ENCODE data around the gene SDCBP2. TPM values are rescaled to one million over a fixed set of nuclear protein-coding genes. Genes with fewer than 3 reads are reported as not detected.

SDCBP2 gene
- total RNA-seq, 1 donor from 2014 or later = not detected

DNA sequence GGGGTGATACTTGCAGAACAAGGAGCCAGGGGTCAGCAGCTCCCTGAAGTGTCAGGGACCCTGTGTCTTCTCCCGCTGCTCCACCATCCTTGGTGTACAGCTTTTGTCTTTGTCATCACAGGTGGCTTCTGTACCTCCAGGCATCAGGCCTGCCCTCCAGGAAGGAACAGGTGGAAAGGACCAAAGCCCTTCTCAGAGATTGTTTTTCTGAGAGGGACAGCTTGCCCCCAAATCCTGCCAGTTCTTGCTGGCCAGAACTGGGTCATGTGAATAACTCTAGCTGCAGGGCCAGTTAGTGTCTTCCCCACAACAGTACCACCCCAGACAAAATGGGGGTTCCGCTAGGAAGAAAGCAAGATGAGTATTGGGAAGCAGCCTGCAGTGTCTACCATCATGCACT is 31.5 kb downstream of the SDCBP2 start:
- Histone ChIP-seq H3K36me3 (peaks cover 7 to 24% of the 10 kb centered on the region in 2 donors), H3K27ac (no peak overlapping the region), H3K4me3 (no peak overlapping the region), H3K9me3 (no peaks in the 10 kb centered on the region), H3K27me3 (no peaks in the 10 kb centered on the region), H3K4me1 (no peaks in the 10 kb centered on the region)
- DNase-seq (ENCODE audit: low spot score in 2 of 2) = no peak
- intact Hi-C loops (cut with DNase I) = no loop called here
- TF ChIP-seq CTCF (IDR thresholded peaks at IDR 0.05) = no peak

DNA sequence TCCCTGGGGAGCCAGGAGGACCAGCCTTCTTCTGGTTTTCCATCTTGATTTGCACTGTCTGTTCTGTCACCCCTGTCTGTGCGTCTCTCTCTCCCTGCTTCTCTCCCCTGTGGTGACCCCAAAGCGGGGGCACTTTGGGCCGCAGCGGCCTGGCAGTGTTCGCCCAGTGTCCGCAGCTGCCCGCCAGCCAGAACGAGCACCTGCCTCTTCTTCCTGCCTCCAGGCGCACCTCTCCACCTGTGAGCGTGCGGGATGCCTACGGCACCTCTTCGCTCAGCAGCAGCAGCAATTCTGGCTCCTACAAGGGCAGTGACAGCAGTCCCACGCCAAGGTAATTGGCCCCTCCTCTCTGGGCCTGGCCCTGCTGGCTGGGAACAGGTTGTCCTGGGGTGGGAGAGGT is 32.0 kb downstream of the SDCBP2 start:
- no peak for TF ChIP-seq CTCF (IDR thresholded peaks at IDR 0.05)
- no peaks in the 10 kb centered on the region for H3K4me1 ChIP-seq
- no peak for DNase-seq (ENCODE audit: low spot score in 2 of 2)
- no peak overlapping the region for H3K27ac ChIP-seq
- intact Hi-C loops (cut with DNase I) = no loop called here
- no peaks in the 10 kb centered on the region for H3K9me3 ChIP-seq
- H3K4me3 ChIP-seq = no peak overlapping the region
- no peaks in the 10 kb centered on the region for H3K27me3 ChIP-seq
- H3K36me3 ChIP-seq = peaks cover 7 to 24% of the 10 kb centered on the region in 2 donors

DNA sequence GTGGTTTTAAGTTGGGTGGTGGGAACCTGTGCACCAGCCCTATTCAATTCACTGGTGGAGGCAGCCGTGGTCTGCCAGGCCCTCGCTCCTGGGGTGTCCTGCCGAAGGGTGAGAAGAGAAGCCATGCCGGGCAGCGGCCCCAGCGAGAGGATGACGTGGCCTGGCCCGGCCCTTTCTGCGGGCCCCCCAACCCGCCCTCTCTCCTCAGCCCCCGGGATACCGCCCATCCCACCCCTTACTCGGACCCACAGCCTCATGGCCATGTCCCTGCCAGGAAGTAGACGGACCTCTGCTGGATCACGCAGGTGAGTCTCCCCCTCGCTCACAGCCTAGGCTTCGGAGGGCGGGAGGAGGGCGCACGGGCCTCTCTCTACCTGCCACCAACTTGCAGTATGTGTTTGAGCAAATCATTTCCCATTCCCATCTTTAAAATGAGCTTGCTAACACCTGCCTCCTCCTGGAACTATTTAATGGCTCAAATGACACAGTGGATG is 32.8 kb downstream of the SDCBP2 start:
- no peaks in the 10 kb centered on the region for H3K4me1 ChIP-seq
- no peak for DNase-seq (ENCODE audit: low spot score in 2 of 2)
- intact Hi-C loops (cut with DNase I) = no loop called here

GRCh38 chr20:1295276-1295930 is 33.5 kb downstream of the SDCBP2 start:
- no peaks in the 10 kb centered on the region for H3K4me1 ChIP-seq
- no peak for TF ChIP-seq CTCF (IDR thresholded peaks at IDR 0.05)
- H3K36me3 ChIP-seq = peaks cover 7 to 14% of the 10 kb centered on the region in 2 donors
- H3K27me3 ChIP-seq = no peaks in the 10 kb centered on the region
- H3K4me3 ChIP-seq = no peak overlapping the region
- H3K27ac ChIP-seq = no peak overlapping the region
- DNase-seq (ENCODE audit: low spot score in 2 of 2) = no peak
- H3K9me3 ChIP-seq = no peaks in the 10 kb centered on the region
- intact Hi-C loops (cut with DNase I) = no loop called here

More for the DNA sequence above, 32.8 kb downstream of the SDCBP2 start:
- H3K36me3 ChIP-seq = peaks cover 7 to 22% of the 10 kb centered on the region in 2 donors
- TF ChIP-seq CTCF (IDR thresholded peaks at IDR 0.05) = no peak
- H3K27ac ChIP-seq = no peak overlapping the region
- no peaks in the 10 kb centered on the region for H3K9me3 ChIP-seq
- no peaks in the 10 kb centered on the region for H3K27me3 ChIP-seq
- H3K4me3 ChIP-seq = no peak overlapping the region

GRCh38 chr20:1294497-1294896 is 34.4 kb downstream of the SDCBP2 start:
- no peaks in the 10 kb centered on the region for H3K4me1 ChIP-seq
- no peaks in the 10 kb centered on the region for H3K27me3 ChIP-seq
- no peak for TF ChIP-seq CTCF (IDR thresholded peaks at IDR 0.05)
- H3K36me3 ChIP-seq = peaks cover 2 to 14% of the 10 kb centered on the region in 2 donors
- no peak for DNase-seq (ENCODE audit: low spot score in 2 of 2)
- H3K27ac ChIP-seq = no peak overlapping the region
- intact Hi-C loops (cut with DNase I) = no loop called here
- no peaks in the 10 kb centered on the region for H3K9me3 ChIP-seq
- no peak overlapping the region for H3K4me3 ChIP-seq

Data from ascending aorta (tissue), 2 donors.